HT-29 (cell line): ENCODE results near the gene MSANTD4. TPM values are rescaled to one million over a fixed set of nuclear protein-coding genes. Genes with fewer than 3 reads are reported as not detected.
"Not testable (repeated sequence)": the region's sequence is repeated elsewhere in the genome, so short reads cannot be mapped to it uniquely, and the experiment has no call there.

ENCODE experiments used
- DNase-seq: peaks from one replicate; pipeline ENCODE4 v3.0.0-alpha.2; 2015; ENCODE audit warnings: low spot score
- small RNA-seq: library from RNA; depleted of rRNA; stranded (forward); fragments of <200 nt; gene quantifications from one replicate; pipeline ENCODE3, GENCODE V24; 2014
- total RNA-seq: library from RNA; depleted of rRNA; stranded (reverse); fragments of >200 nt; shearing (Covaris generic); gene quantifications from 2 replicates; pipeline ENCODE4 v1.2.3, GENCODE V29; 2014; rRNA removed

The MSANTD4 gene
- total RNA-seq, 1 experiment from 2014 or later = 7.3 TPM

- no peak for DNase-seq
Measured at GRCh38 chr11:106014035-106014434, 8.0 kb downstream of the MSANTD4 start.

- no peak for DNase-seq
Measured at GRCh38 chr11:106012744-106013143, 9.3 kb downstream of the MSANTD4 start.

GRCh38 chr11:106011481-106011880 lies 10.6 kb downstream of the MSANTD4 start:
- DNase-seq = no peak

GRCh38 chr11:106003094-106003493 lies 18.9 kb downstream of the MSANTD4 start:
- not testable (repeated sequence) for DNase-seq

- DNase-seq = no peak
Measured at GRCh38 chr11:106001304-106002012, 20.6 kb downstream of the MSANTD4 start.

GRCh38 chr11:105991888-105992287 lies 30.2 kb downstream of the MSANTD4 start:
- DNase-seq = no peak

GRCh38 chr11:105989124-105989523 lies 32.9 kb downstream of the MSANTD4 start:
- no peak for DNase-seq

GRCh38 chr11:105988197-105988596 lies 33.8 kb downstream of the MSANTD4 start:
- no peak for DNase-seq

- DNase-seq = no peak
Measured at GRCh38 chr11:105986554-105986953, 35.5 kb downstream of the MSANTD4 start.

- no peak for DNase-seq
Measured at GRCh38 chr11:105979997-105980703, 41.9 kb downstream of the MSANTD4 start.

GRCh38 chr11:105975128-105975527 lies 46.9 kb downstream of the MSANTD4 start:
- no peak for DNase-seq

- no peak for DNase-seq
Measured at GRCh38 chr11:105969756-105970155, 52.3 kb downstream of the MSANTD4 start.

GRCh38 chr11:105968021-105968697 lies 53.9 kb downstream of the MSANTD4 start:
- peak; percentile 5 for DNase-seq

GRCh38 chr11:105960252-105961245 lies 61.5 kb downstream of the MSANTD4 start:
- no peak for DNase-seq

Small RNA genes within 50 kb of the gene (small RNA-seq; reads per million reads assigned to genes)
- not detected for gene RNU6-277P

Other genes starting within 250 kb of the MSANTD4 start
- 2.5 and 4.7 TPM in 2 replicates for gene KBTBD3, start 55.1 kb upstream of the MSANTD4 start, total RNA-seq
- gene AASDHPPT, start 55.4 kb upstream of the MSANTD4 start, total RNA-seq = 27.0 and 29.7 TPM in 2 replicates